Ovary (tissue), 9 donors: Measurements from ENCODE around the gene CDH23. TPM values are rescaled to one million over a fixed set of nuclear protein-coding genes. Genes with fewer than 3 reads are reported as not detected.

Experiments used
- DNase-seq, 5 donors: peaks; one replicate each; pipeline ENCODE4 v3.0.0-alpha.2; 2019 to 2020
- H3K27ac ChIP-seq, 2 donors: fragments of 200-600 bp; one replicate each; pipeline versions ENCODE4 v1.5.1 to v1.8.0; 2019 to 2022
- H3K27me3 ChIP-seq: fragments of 200-600 bp; one replicate; pipeline ENCODE4 v1.8.0; 2022
- H3K36me3 ChIP-seq: fragments of 200-600 bp; sonication (generic); one replicate; pipeline ENCODE4 v1.5.1; 2019
- H3K4me1 ChIP-seq: one replicate; pipeline ENCODE4 v1.8.1; 2013; ENCODE audit warnings: mild to moderate bottlenecking, moderate library complexity; ENCODE audit not compliant: insufficient read depth
- H3K4me3 ChIP-seq: fragments of 200-600 bp; sonication (generic); one replicate; pipeline ENCODE4 v1.5.1; 2017
- H3K9me3 ChIP-seq, 2 donors: fragments of 200-600 bp in 1 of 2; sonication (generic) in 1 of 2; one replicate each; pipeline versions ENCODE4 v1.5.1 to v1.8.1; 2013 to 2019; ENCODE audit warnings: mild to moderate bottlenecking in 1 of 2, moderate library complexity in 1 of 2
- EP300 ChIP-seq: sonication (generic); formaldehyde crosslinking; IDR thresholded peaks from one replicate; pipeline ENCODE4 v1.6.1; 2017; ENCODE audit warnings: antibody characterized with exemption
- POLR2A ChIP-seq: fragments of 450-650 bp; IDR thresholded peaks from one replicate; pipeline ENCODE4 v1.6.1; 2017; ENCODE audit warnings: antibody characterized with exemption, mild to moderate bottlenecking, moderate library complexity
- WGBS, 3 donors: extraction: QIAGEN DNeasy Blood & Tissue Kit in 1 of 3; methylation state at CpG; one replicate each; pipeline versions ENCODE4 v1.1.5 to v1.1.7; 2013 to 2017; 5-methylcytosine and 5-hydroxymethylcytosine counted together
- intact Hi-C, 4 donors: fragments of 100-400 bp; cut with DNase I; formaldehyde crosslinking; loops; one replicate each; pipeline versions ENCODE4 v1.11.0 to v1.15.1; 2022 to 2023
- polyA plus RNA-seq, 2 donors: library from polyadenylated mRNA; stranded (reverse); fragments of 200-250 nt in 1 of 2; fragments of 350-450 nt in 1 of 2; fragmentation: Illumina TruSeq in 1 of 2; extraction: RNeasy Lipid Tissue Mini Kit (QIAGEN cat#74804) in 1 of 2; gene quantifications; one replicate each; pipeline ENCODE4 v1.2.3, GENCODE V29; 2013 to 2014
- total RNA-seq, 7 donors: library from RNA; depleted of rRNA in 2 of 7; stranded (reverse); fragments of >200 nt in 2 of 7; fragmentation: NEBNext Ultra II Directional in 3 of 7; extraction: Animal tissue kit (Norgen Biotek cat#: 25700) in 3 of 7; gene quantifications; one replicate each; pipeline versions ENCODE4 v1.1.0 to v1.2.4, GENCODE V29; 2016 to 2023
- TF ChIP-seq, protein P1 (sequence below), 3 donors: fragments of 450-650 bp in 2 of 3; fragments of 200-600 bp in 1 of 3; IDR thresholded peaks; one replicate each; pipeline versions ENCODE4 v1.5.1 to v1.8.0; 2016 to 2022; ENCODE audit warnings: antibody characterized with exemption in 3 of 3, mild to moderate bottlenecking in 1 of 3
- donor health status: DM: no; HTN: no; CAD: no; lungs with moderate emphysema.
- donor health status: DM: no; HTN: no; CAD: no.
- donor health status: Bipolar disorder and iron deficiency.
- donor health status: DM: yes; HTN: yes; CAD: no.
- donor health status: DM: no; HTN: no; CAD: no.
- donor health status: DM: yes; HTN: yes; CAD: no.

CDH23 gene
- total and polyA plus RNA-seq, 9 donors = 7.5 to 108 (median 39.1) TPM

DNA sequence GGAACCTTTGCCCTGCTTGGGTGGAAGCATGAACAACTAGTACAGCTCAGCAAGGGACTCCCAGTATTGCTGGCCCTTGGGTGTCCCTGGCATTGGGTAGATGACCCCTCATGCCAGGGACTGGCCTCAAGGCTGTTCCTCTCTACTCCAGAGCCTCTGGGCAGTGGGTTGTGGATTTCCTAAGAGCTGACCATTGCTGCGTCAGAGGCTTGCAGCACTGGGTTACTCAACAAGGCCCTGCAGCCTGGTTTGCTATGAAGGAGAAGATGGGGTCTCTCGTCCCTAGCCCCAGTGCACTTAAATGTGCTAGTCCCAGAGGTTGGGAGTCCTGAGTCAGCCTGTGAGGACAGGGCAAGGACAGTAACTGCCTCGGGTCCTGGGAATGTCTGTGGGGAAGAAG lies 374.1 kb downstream of the CDH23 start:
- DNase-seq = peak in 1 of 5 donors; percentile 28
- H3K27ac ChIP-seq = peak overlapping the region; percentile 79 to 87
- no peaks in the 10 kb centered on the region for H3K36me3 ChIP-seq
- no peak overlapping the region for H3K4me3 ChIP-seq
- intact Hi-C loops = loop anchor here in 2 of 4 donors (5.0 to 10.0 kb wide), 4 partner anchors 43 to 388 kb away; partner anchors contain the start of gene CDH23 (in 1 of the 2)
- TF ChIP-seq EP300 (no peak), POLR2A (no peak)
- TF ChIP-seq, protein P1, sequence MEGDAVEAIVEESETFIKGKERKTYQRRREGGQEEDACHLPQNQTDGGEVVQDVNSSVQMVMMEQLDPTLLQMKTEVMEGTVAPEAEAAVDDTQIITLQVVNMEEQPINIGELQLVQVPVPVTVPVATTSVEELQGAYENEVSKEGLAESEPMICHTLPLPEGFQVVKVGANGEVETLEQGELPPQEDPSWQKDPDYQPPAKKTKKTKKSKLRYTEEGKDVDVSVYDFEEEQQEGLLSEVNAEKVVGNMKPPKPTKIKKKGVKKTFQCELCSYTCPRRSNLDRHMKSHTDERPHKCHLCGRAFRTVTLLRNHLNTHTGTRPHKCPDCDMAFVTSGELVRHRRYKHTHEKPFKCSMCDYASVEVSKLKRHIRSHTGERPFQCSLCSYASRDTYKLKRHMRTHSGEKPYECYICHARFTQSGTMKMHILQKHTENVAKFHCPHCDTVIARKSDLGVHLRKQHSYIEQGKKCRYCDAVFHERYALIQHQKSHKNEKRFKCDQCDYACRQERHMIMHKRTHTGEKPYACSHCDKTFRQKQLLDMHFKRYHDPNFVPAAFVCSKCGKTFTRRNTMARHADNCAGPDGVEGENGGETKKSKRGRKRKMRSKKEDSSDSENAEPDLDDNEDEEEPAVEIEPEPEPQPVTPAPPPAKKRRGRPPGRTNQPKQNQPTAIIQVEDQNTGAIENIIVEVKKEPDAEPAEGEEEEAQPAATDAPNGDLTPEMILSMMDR (IDR thresholded peaks at IDR 0.05) = no peak
- WGBS, 3 donors = 78 to 88% (median 85%) methylated on average over 3 of the region's 3 CpGs
- no peaks in the 10 kb centered on the region for H3K9me3 ChIP-seq
- H3K4me1 ChIP-seq = peaks cover 44% of the 10 kb centered on the region
- no peaks in the 10 kb centered on the region for H3K27me3 ChIP-seq

DNA sequence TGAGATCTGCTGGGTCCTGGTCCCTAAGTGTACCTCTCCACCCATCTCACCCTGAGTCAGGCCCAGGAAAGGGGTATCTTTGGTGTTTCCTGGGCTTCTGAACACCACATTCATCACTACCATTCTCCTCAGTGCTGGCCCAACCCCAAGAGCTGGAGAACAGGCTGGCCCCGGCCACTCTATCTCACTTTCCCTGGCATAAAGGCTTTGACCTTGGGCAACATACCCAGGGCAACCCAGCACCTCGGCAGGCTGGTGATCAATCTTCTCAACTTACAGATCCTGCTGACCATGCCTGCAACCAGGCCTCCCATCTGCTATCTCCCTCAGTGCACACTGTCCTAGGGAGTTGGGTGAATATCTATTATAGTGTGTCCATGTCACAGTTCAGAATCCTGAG lies 374.5 kb downstream of the CDH23 start:
- peak overlapping the region; percentile 79 to 87 for H3K27ac ChIP-seq
- H3K4me1 ChIP-seq = peaks cover 40% of the 10 kb centered on the region
- 22 to 53% (median 23%) methylated on average over 2 of the region's 2 CpGs for WGBS, 3 donors
- no peaks in the 10 kb centered on the region for H3K27me3 ChIP-seq
- H3K4me3 ChIP-seq = peak overlapping the region; percentile 84
- DNase-seq = peak in 1 of 5 donors; percentile 35
- H3K36me3 ChIP-seq = no peaks in the 10 kb centered on the region
- H3K9me3 ChIP-seq = no peaks in the 10 kb centered on the region
- TF ChIP-seq POLR2A (no peak), EP300 (no peak)
- TF ChIP-seq, protein P1 (IDR thresholded peaks at IDR 0.05) = no peak
- intact Hi-C loops = loop anchor here in 2 of 4 donors (5.0 to 10.0 kb wide), 4 partner anchors 44 to 389 kb away; partner anchors contain the start of gene CDH23 (in 1 of the 2)

DNA sequence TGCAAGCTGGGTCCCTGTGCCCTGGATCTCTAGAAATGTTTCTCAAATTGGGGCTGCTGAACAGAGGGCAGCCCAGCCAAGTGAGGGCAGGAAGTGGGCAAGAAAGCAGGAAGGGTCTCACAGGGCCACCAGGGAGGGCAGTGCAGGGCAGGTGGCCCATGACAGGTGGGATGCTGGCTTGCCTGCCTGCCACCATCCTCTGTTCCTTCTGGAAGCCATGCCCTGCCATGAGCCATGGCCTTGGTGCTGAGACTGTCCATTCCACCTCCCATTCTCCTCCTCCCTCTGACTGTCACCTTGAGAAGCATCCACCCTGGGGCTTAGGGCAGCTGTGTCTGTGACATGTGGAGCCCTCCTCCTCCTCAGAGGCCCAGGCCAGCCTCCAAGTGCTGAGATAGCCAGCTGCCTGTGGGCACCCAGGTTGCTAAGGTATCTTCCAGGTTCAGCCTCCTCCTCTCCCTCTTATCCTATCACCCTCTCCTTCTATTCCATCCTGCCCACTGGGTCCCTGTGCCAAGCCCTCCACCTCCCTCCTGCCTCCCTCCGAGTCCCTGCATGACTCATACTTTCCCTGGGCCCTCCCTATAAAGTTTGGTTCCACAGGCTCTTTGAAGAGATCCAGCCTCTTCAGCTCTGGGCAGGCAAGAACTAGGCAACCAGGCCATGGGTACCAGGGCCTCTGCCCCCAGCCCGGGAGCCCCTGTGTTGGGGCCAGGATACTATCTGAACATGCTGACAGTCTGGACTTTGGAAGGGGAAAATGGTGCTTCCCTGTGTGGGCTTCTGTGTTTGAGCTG lies 375.3 kb downstream of the CDH23 start:
- H3K36me3 ChIP-seq = no peaks in the 10 kb centered on the region
- H3K27me3 ChIP-seq = no peaks in the 10 kb centered on the region
- TF ChIP-seq, protein P1 (IDR thresholded peaks at IDR 0.05) = no peak
- TF ChIP-seq POLR2A = peak; percentile 30
- peak; percentile 40 for TF ChIP-seq EP300
- intact Hi-C loops = loop anchor here (2.0 to 10.0 kb wide), 6 partner anchors 45 to 390 kb away; partner anchors contain the start of gene CDH23 (in 1 of the 4)
- peak overlapping the region; percentile 79 to 87 for H3K27ac ChIP-seq
- H3K9me3 ChIP-seq = no peaks in the 10 kb centered on the region
- peaks cover 32% of the 10 kb centered on the region for H3K4me1 ChIP-seq
- peak; percentile 80 to 90 (median 83) for DNase-seq
- H3K4me3 ChIP-seq = peak overlapping the region; percentile 84
- WGBS, 3 donors = 0 to 6% (median 3%) methylated on average over 2 of the region's 2 CpGs

DNA sequence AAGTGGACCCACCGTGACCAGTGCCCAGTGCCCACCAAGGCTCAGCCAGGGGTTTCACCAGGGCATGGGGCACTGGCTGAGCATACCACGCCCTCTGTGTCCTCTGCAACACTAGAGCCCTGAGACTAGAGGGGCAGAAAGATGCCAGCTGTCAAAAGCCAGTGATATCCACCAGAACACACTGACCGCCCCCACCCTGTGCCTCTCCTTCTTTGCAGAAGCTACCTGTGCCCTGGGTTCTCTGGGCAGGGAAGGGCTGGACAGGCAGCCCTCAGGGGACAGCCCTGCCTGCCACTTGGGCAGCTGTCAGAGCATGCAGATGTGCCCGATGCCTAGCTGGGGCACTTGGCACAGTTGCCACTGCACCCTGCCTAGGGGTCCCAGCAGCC lies 376.1 kb downstream of the CDH23 start:
- TF ChIP-seq EP300 (no peak), POLR2A (no peak)
- TF ChIP-seq, protein P1 (IDR thresholded peaks at IDR 0.05) = no peak
- intact Hi-C loops = loop anchor here (2.0 to 10.0 kb wide), 6 partner anchors 46 to 391 kb away; partner anchors contain the start of gene CDH23 (in 1 of the 4)
- Histone ChIP-seq H3K4me1 (peaks cover 24% of the 10 kb centered on the region), H3K27me3 (no peaks in the 10 kb centered on the region), H3K9me3 (no peaks in the 10 kb centered on the region), H3K27ac (peak overlapping the region; percentile 79 to 87), H3K36me3 (no peaks in the 10 kb centered on the region), H3K4me3 (peak overlapping the region; percentile 84)
- WGBS, 3 donors = 17 to 27% (median 27%) methylated on average over 3 to 4 of the region's 4 CpGs
- DNase-seq = no peak
